Liver (tissue), 9 donors: ENCODE measurements around the gene RAVER2. TPM values are rescaled to one million over a fixed set of nuclear protein-coding genes. Genes with fewer than 3 reads are reported as not detected.

Experiments used
- DNase-seq: peaks from one replicate; pipeline ENCODE4 v3.0.0-alpha.2; 2017; ENCODE audit warnings: low spot score
- H3K27ac ChIP-seq, 2 donors: one replicate each; pipeline ENCODE4 v1.7.0; 2013; ENCODE audit warnings: inconsistent platforms in 2 of 2, low read length in 2 of 2, control low read depth in 1 of 2, low read depth in 1 of 2, mild to moderate bottlenecking in 1 of 2
- H3K27me3 ChIP-seq, 4 donors: one replicate each; pipeline versions ENCODE4 v1.6.1 to v1.7.0; 2013; ENCODE audit warnings: low read length in 3 of 4, inconsistent platforms in 1 of 4, mild to moderate bottlenecking in 1 of 4, moderate library complexity in 1 of 4; ENCODE audit not compliant: control insufficient read depth in 4 of 4, insufficient read depth in 4 of 4
- H3K36me3 ChIP-seq, 4 donors: one replicate each; pipeline versions ENCODE4 v1.6.1 to v1.7.0; 2013; ENCODE audit warnings: low read length in 3 of 4, mild to moderate bottlenecking in 3 of 4, low read depth in 1 of 4, moderate library complexity in 1 of 4; ENCODE audit not compliant: control insufficient read depth in 4 of 4, insufficient read depth in 3 of 4
- H3K4me1 ChIP-seq, 4 donors: one replicate each; pipeline versions ENCODE4 v1.6.1 to v1.7.0; 2013; ENCODE audit warnings: low read length in 3 of 4, mild to moderate bottlenecking in 3 of 4, moderate library complexity in 1 of 4; ENCODE audit not compliant: control insufficient read depth in 4 of 4, insufficient read depth in 4 of 4
- H3K4me3 ChIP-seq, 3 donors: one replicate each; pipeline versions ENCODE4 v1.6.1 to v1.7.0; 2013; ENCODE audit warnings: low read length in 3 of 3, control low read depth in 1 of 3, low read depth in 1 of 3, mild to moderate bottlenecking in 1 of 3
- H3K9ac ChIP-seq, 2 donors: one replicate each; pipeline ENCODE4 v1.7.0; 2013; ENCODE audit warnings: low read length in 2 of 2, mild to moderate bottlenecking in 2 of 2, moderate library complexity in 2 of 2, control low read depth in 1 of 2, low read depth in 1 of 2
- H3K9me3 ChIP-seq, 4 donors: one replicate each; pipeline versions ENCODE4 v1.6.1 to v1.7.0; 2013; ENCODE audit warnings: low read length in 3 of 4; ENCODE audit not compliant: control insufficient read depth in 4 of 4
- ATF3 ChIP-seq: IDR thresholded peaks from 2 replicates; pipeline ENCODE4 v1.6.1; 2016; ENCODE audit warnings: antibody characterized with exemption
- CTCF ChIP-seq: fragments of 150-350 bp; IDR thresholded peaks from 2 replicates; pipeline ENCODE4 v1.5.1; 2017; ENCODE audit warnings: improper control_type of control experiment, low read depth, low read length; ENCODE audit not compliant: missing input control
- EGR1 ChIP-seq, 2 donors: IDR thresholded peaks; 2 replicates each; pipeline ENCODE4 v1.6.1; 2016 to 2018; ENCODE audit warnings: antibody characterized with exemption in 2 of 2, low read depth in 2 of 2
- FOXA1 ChIP-seq: IDR thresholded peaks from 2 replicates; pipeline ENCODE4 v1.6.1; 2016; ENCODE audit warnings: antibody characterized with exemption
- FOXA2 ChIP-seq: IDR thresholded peaks from 2 replicates; pipeline ENCODE4 v1.6.1; 2016; ENCODE audit warnings: antibody characterized with exemption
- GABPA ChIP-seq, 2 donors: IDR thresholded peaks in 1 of 2; conservative IDR thresholded peaks in 1 of 2; 2 replicates each; pipeline ENCODE4 v1.6.1; 2016; ENCODE audit warnings: antibody characterized with exemption in 2 of 2, mild to moderate bottlenecking in 1 of 2, moderate library complexity in 1 of 2
- HNF4A ChIP-seq, 2 donors: conservative IDR thresholded peaks; 2 replicates each; pipeline ENCODE4 v1.6.1; 2016; ENCODE audit warnings: antibody characterized with exemption in 2 of 2, mild to moderate bottlenecking in 2 of 2
- HNF4G ChIP-seq: IDR thresholded peaks from 2 replicates; pipeline ENCODE4 v1.6.1; 2016; ENCODE audit warnings: antibody characterized with exemption
- JUND ChIP-seq, 2 donors: IDR thresholded peaks; 2 replicates each; pipeline ENCODE4 v1.6.1; 2016; ENCODE audit warnings: antibody characterized with exemption in 2 of 2
- MAX ChIP-seq: IDR thresholded peaks from 2 replicates; pipeline ENCODE4 v1.6.1; 2016; ENCODE audit warnings: antibody characterized with exemption
- NR2F2 ChIP-seq: IDR thresholded peaks from 2 replicates; pipeline ENCODE4 v1.6.1; 2016; ENCODE audit warnings: antibody characterized with exemption
- RAD21 ChIP-seq, 2 donors: IDR thresholded peaks; 2 replicates each; pipeline ENCODE4 v1.6.1; 2016; ENCODE audit warnings: antibody characterized with exemption in 2 of 2, mild to moderate bottlenecking in 2 of 2
- RXRA ChIP-seq, 2 donors: IDR thresholded peaks; 2 replicates each; pipeline ENCODE4 v1.6.1; 2017 to 2018; ENCODE audit warnings: antibody characterized with exemption in 2 of 2, mild to moderate bottlenecking in 1 of 2
- SP1 ChIP-seq: IDR thresholded peaks from 2 replicates; pipeline ENCODE4 v1.6.1; 2018; ENCODE audit warnings: antibody characterized with exemption, mild to moderate bottlenecking
- TAF1 ChIP-seq: conservative IDR thresholded peaks from 2 replicates; pipeline ENCODE4 v1.6.1; 2016; ENCODE audit warnings: antibody characterized with exemption, mild to moderate bottlenecking
- YY1 ChIP-seq: IDR thresholded peaks from 2 replicates; pipeline ENCODE4 v1.6.1; 2016; ENCODE audit warnings: antibody characterized with exemption, mild to moderate bottlenecking
- ZBTB33 ChIP-seq: IDR thresholded peaks from 2 replicates; pipeline ENCODE4 v1.6.1; 2016; ENCODE audit warnings: antibody characterized with exemption
- WGBS: extraction: QIAGEN DNeasy Blood & Tissue Kit; methylation state at CpG from one replicate; pipeline ENCODE4 v1.1.7; 2013; 5-methylcytosine and 5-hydroxymethylcytosine counted together
- polyA plus RNA-seq, 2 donors: library from polyadenylated mRNA; stranded (reverse) in 1 of 2; unstranded in 1 of 2; fragments of 200-250 nt in 1 of 2; fragments of >200 nt in 1 of 2; fragmentation: Nextera tagmentation in 1 of 2; extraction: Ambion mirVana in 1 of 2; gene quantifications; one replicate each; pipeline versions ENCODE4 v1.2.1 to v1.2.3, GENCODE V29; 2013 to 2015
- total RNA-seq, 2 donors: library from RNA; depleted of rRNA; stranded (reverse); fragments of >200 nt; gene quantifications; one replicate each; pipeline ENCODE4 v1.2.3, GENCODE V29; 2014
- donor health status: healthy.
- donor health status: healthy.
- donor health status: healthy.
- donor health status: healthy.
- donor health status: healthy.

RAVER2 gene
- total and polyA plus RNA-seq, 4 donors, result 0.40 to 6.7 (median 0.96) TPM

GRCh38 chr1:64839261-64839660 lies 94.4 kb downstream of the RAVER2 start:
- Histone ChIP-seq H3K4me3 (no peak overlapping the region), H3K4me1 (no peaks in the 10 kb centered on the region), H3K9me3 (no peaks in the 10 kb centered on the region), H3K27ac (no peak overlapping the region), H3K27me3 (no peaks in the 10 kb centered on the region), H3K36me3 (peaks cover 17 to 86% (median 74%) of the 10 kb centered on the region in 4 donors), H3K9ac (no peak overlapping the region)
- 92% methylated on average over 5 of the region's 5 CpGs for WGBS
- no peak for DNase-seq
- TF ChIP-seq RAD21 (IDR thresholded peaks at IDR 0.05), result no peak
- TF ChIP-seq ATF3, result no peak
- no peak for TF ChIP-seq HNF4G
- TF ChIP-seq NR2F2, result no peak
- TF ChIP-seq YY1, result no peak
- no peak for TF ChIP-seq FOXA2
- no peak for TF ChIP-seq MAX
- no peak for TF ChIP-seq EGR1 (IDR thresholded peaks at IDR 0.05; ENCODE audit: low read depth in 2 of 2)
- TF ChIP-seq TAF1, result no peak
- no peak for TF ChIP-seq FOXA1
- no peak for TF ChIP-seq CTCF
- no peak for TF ChIP-seq SP1
- no peak for TF ChIP-seq RXRA (IDR thresholded peaks at IDR 0.05)
- no peak for TF ChIP-seq GABPA (IDR thresholded peaks at IDR 0.05 in 1 of 2, conservative IDR thresholded peaks at IDR 0.05 in 1 of 2)
- TF ChIP-seq JUND (IDR thresholded peaks at IDR 0.05), result no peak
- TF ChIP-seq ZBTB33, result no peak

GRCh38 chr1:64839732-64840405 lies 95.0 kb downstream of the RAVER2 start:
- H3K27me3 ChIP-seq, result no peaks in the 10 kb centered on the region
- DNase-seq, result no peak
- peaks cover 22 to 83% (median 75%) of the 10 kb centered on the region in 4 donors for H3K36me3 ChIP-seq
- TF ChIP-seq FOXA2 (no peak), EGR1 (IDR thresholded peaks at IDR 0.05; ENCODE audit: low read depth in 2 of 2) (no peak), YY1 (no peak), RAD21 (IDR thresholded peaks at IDR 0.05) (no peak), HNF4A (conservative IDR thresholded peaks at IDR 0.05) (no peak), ATF3 (no peak), FOXA1 (no peak), GABPA (IDR thresholded peaks at IDR 0.05 in 1 of 2, conservative IDR thresholded peaks at IDR 0.05 in 1 of 2) (no peak), TAF1 (no peak), HNF4G (no peak), MAX (no peak), JUND (IDR thresholded peaks at IDR 0.05) (no peak), NR2F2 (no peak)
- H3K4me1 ChIP-seq, result no peaks in the 10 kb centered on the region
- 95% methylated on average over 15 of the region's 15 CpGs for WGBS
- H3K9ac ChIP-seq, result no peak overlapping the region
- no peaks in the 10 kb centered on the region for H3K9me3 ChIP-seq
- H3K27ac ChIP-seq, result no peak overlapping the region
- H3K4me3 ChIP-seq, result no peak overlapping the region
